ENCODE results near the gene FRMD3.

- no peak for TF ChIP-seq POLR2A (IDR thresholded peaks at IDR 0.05)
- TF ChIP-seq, protein P1, sequence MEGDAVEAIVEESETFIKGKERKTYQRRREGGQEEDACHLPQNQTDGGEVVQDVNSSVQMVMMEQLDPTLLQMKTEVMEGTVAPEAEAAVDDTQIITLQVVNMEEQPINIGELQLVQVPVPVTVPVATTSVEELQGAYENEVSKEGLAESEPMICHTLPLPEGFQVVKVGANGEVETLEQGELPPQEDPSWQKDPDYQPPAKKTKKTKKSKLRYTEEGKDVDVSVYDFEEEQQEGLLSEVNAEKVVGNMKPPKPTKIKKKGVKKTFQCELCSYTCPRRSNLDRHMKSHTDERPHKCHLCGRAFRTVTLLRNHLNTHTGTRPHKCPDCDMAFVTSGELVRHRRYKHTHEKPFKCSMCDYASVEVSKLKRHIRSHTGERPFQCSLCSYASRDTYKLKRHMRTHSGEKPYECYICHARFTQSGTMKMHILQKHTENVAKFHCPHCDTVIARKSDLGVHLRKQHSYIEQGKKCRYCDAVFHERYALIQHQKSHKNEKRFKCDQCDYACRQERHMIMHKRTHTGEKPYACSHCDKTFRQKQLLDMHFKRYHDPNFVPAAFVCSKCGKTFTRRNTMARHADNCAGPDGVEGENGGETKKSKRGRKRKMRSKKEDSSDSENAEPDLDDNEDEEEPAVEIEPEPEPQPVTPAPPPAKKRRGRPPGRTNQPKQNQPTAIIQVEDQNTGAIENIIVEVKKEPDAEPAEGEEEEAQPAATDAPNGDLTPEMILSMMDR (IDR thresholded peaks at IDR 0.05) = no peak
Observed at GRCh38 chr9:83218411-83219090, 319.6 kb downstream of the FRMD3 start.
